GM12873 (cell line): Measurements from ENCODE around the gene DNAJC5.

Experiments used
- TF ChIP-seq, protein P1 (sequence below): IDR thresholded peaks from 2 replicates; pipeline ENCODE4 v1.5.1; 2012; ENCODE audit warnings: low read depth, mild to moderate bottlenecking, moderate library complexity, low read length, control low read depth; ENCODE audit not compliant: insufficient read depth; ENCODE audit errors: missing control alignments

DNAJC5 gene

DNA sequence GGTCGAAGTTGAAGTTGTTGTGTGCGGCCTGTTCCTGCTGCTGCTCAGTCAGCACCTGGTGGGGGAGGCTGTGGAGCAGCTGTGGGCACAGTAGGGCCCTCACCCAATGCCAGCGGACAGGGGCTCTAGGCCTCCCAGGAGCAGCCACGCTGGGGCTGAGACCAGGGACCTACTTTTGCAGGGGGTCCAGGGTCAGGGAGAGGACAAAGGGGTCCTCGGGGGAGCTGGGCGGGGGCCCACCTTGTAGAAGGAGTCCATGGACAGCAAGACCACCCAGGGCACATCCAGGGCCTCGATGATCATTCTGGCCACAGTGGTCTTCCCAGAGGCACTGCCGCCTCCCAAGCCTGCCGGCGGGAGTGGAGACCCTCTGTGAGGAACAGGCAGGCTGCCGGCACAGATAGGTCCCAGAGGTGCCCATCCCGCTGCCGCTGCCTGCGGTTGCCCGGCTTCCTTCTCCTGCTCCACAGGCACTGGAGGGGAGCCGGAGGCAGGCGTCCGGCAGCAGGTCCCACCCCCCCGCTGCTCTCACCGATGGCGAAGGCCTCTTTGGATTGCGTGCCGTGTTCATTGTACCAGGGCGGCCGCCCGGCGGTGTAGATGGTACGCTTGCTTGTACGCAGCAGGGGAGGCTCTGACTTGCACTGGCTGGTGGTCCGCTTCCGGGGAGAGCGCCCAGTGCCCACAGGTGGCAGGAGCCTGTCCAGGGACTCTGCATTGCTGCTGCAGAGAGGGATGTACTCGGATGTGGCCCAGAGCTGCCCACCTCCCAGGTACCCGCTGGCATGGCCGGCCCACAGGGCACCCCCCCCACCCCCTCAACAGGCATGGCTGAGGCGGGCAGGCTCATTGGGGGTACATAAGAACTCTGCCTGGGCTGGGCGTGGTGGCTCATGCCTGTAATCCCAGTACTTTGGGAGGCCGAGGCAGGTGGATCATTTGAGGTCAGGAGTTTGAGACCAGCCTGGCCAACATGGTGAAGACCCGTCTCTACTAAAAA lies 51.3 kb downstream of the DNAJC5 start:
- TF ChIP-seq, protein P1, sequence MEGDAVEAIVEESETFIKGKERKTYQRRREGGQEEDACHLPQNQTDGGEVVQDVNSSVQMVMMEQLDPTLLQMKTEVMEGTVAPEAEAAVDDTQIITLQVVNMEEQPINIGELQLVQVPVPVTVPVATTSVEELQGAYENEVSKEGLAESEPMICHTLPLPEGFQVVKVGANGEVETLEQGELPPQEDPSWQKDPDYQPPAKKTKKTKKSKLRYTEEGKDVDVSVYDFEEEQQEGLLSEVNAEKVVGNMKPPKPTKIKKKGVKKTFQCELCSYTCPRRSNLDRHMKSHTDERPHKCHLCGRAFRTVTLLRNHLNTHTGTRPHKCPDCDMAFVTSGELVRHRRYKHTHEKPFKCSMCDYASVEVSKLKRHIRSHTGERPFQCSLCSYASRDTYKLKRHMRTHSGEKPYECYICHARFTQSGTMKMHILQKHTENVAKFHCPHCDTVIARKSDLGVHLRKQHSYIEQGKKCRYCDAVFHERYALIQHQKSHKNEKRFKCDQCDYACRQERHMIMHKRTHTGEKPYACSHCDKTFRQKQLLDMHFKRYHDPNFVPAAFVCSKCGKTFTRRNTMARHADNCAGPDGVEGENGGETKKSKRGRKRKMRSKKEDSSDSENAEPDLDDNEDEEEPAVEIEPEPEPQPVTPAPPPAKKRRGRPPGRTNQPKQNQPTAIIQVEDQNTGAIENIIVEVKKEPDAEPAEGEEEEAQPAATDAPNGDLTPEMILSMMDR, result no peak

DNA sequence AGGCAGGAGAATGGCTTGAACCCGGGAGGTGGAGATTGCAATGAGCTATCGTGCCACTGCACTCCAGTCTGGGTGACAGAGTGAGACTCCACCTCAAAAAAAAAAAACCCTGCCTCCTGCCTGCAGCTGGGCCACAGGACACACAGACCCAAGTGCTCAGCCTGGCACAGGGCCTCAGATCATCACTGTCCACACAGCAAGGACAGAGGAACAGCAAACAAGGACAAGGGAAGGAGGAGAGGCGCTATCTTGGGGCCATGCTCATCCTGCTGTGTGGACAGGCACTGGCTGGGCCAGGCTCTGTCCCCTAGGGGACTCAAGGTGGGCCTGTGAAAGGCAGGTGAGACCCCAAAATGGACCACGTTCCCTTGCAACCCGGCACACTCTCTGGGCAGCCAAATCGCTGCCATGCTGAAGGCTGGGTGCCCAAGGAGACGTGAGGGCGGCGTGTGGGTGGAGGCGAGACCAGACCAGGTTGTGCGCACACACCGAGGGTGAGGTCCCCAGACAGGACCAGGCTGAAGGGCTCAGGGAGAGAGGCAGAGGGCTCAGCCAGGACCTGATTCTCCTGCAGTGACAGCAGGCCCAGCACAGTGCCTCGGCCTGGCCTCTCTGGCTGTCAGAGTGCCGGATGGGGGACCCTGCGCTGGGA lies 52.2 kb downstream of the DNAJC5 start:
- TF ChIP-seq, protein P1, result no peak

DNA sequence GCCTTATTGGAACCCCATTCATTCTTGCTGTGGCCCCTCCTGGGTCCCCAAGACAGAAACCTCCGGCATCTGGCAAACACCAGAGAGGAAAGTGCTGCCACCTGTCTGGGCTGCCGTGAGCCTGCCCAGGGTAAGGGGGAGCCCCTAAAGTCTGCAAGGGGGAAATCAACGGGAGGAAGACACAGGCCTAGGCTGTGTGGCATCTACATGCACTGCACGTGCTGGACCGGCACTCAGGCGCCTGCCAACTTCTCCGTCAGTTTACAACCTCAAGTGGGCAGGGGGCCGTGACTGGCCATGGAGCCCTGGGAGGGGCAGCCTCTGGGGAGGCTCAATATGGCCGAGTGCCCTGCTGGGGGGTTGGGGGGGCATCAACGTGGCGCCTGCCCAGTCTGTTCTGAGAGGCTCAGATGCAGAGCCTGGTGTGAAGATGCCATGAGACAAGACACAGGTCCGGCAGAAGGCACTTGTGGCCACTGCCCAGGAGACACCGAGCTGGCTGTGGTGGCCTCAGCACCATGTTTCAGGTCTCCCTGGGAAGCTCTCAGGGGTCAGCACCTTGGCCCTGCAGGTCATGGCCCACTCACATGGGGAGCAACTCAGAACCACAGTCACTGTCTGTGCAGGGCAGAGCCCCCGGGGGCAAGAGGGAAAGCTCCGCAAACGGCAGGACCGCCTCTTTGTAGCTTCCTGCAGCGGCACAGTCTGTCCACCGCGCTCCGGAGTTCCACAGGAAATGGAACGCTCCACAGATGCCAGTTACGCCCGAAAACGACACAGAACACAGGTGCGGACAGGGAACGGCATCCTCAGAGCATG lies 52.9 kb downstream of the DNAJC5 start:
- TF ChIP-seq, protein P1, result no peak

DNA sequence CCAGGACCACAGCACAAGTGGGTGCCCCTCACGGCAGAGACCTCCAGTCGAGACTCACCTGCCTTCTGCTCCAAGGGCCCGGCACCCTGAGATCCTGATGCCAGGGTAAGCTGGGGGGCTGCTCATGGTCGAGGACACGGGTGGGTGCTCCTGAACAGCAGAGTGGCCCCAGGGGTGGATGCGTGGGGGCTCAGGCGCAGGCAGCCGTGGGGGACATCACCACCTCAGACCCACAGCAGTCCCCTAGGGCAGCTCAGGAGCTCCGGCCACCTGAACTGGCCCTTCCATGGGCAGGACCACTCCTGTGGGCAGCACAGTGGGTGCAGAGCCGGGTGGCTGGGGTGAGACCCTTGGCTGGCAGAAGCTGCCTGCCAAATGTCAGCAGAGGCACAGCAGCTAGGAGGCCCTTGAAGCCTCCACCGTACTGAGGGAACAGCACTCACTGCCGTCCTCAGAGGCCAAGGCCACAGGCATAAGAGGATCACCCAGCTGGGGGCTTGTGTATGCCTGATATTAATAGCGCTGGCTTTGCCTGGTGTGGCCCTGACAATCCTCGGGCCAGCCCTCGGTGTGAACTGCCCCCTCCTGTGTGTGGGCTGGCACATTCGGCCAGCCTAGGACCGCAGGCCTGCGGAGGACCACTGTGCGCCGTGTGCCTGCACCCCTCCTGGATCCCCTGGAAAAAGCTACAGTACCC lies 55.9 kb downstream of the DNAJC5 start:
- TF ChIP-seq, protein P1, result no peak

DNA sequence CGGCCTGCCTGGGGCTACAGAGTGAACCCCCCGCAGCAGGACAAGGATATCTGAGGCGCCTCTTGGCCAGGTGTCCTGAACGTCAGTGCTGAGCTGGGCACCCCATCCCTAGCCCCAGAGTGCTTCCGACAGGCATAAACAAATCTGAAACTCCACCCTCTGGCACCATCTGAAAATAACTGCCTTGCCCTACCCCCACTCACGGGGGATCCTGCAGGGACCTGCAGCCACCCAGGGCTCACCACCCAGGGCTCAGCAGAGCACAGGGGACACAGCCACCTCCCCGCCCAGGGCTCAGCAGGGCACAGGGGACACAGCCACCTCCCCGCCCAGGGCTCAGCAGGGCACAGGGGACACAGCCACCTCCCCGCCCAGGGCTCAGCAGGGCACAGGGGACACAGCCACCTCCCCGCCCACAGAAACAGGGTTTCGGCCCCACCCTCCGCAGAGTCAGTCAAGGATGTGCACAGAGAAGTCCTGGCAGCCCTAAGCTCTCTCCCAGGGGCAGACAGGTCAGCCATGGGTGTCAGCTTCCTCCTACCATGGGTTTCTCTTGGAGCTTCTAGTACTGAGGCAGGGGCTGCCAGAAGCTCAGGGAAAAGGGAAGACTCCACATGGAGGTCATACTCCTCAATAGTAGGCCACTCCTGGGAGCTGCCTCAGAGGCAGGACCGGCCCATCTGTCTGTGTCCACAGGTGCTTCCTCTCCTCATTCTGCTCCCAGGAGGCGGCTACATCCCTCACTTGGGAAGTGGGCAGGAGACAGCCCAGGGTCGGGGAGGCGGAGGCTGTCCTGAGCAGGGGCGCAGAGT lies 56.7 kb downstream of the DNAJC5 start:
- TF ChIP-seq, protein P1, result no peak

DNA sequence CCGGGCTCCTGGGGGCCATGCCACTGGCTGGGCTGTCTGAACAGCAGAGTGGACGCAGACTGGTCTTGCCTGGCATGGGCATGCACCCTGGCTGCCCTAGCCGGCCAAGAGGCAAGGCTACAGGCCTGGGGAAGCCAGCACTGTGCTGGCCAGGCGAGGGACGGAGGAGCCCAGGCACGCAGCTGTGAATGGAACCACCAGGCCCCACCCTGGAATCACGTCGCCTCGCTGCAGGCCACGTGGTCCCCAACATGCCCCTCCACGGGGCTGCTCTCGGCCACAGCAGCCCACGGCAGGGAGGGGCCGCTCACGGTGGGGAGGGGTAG lies 57.2 kb downstream of the DNAJC5 start:
- TF ChIP-seq, protein P1, result no peak
